ENCODE measurements around the gene UFSP2. TPM values are rescaled to one million over a fixed set of nuclear protein-coding genes. Genes with fewer than 3 reads are reported as not detected.

UFSP2 gene
- total RNA-seq, 1 donor: 43.4 TPM

GRCh38 chr4:185424905-185425646, 688 bp downstream of the UFSP2 start:
- H3K4me2 ChIP-seq (ENCODE audit: insufficient read depth, low read length): peak overlapping the region; percentile 83
- no peaks in the 10 kb centered on the region for H3K36me3 ChIP-seq (ENCODE audit: insufficient read depth, low read length)
- peaks cover 3% of the 10 kb centered on the region for H4K20me1 ChIP-seq (ENCODE audit: insufficient read depth, low read length)
- TF ChIP-seq CTCF (IDR thresholded peaks at IDR 0.05; ENCODE audit: extremely low read depth, low read depth, low read length): no peak
- H3K27me3 ChIP-seq (ENCODE audit: insufficient read depth, low read length): no peaks in the 10 kb centered on the region
- peak overlapping the region; percentile 100 for H3K27ac ChIP-seq (ENCODE audit: low read depth, low read length)
- peak overlapping the region; percentile 74 for H3K4me3 ChIP-seq (ENCODE audit: insufficient read depth, low read length)
- H3K4me1 ChIP-seq (ENCODE audit: insufficient read depth, low read length): peaks cover 30% of the 10 kb centered on the region
- peak; percentile 69 for DNase-seq (ENCODE audit: insufficient read length, low spot score, missing footprints)
- H3K79me2 ChIP-seq (ENCODE audit: insufficient read depth, low read length): peaks cover 29% of the 10 kb centered on the region
- no peaks in the 10 kb centered on the region for H3K9me3 ChIP-seq (ENCODE audit: low read depth, low read length)
- peak overlapping the region; percentile 99 for H2AFZ ChIP-seq (ENCODE audit: low read length)

- H3K4me2 ChIP-seq (ENCODE audit: insufficient read depth, low read length): peak overlapping the region; percentile 17
- no peaks in the 10 kb centered on the region for H3K27me3 ChIP-seq (ENCODE audit: insufficient read depth, low read length)
- H3K79me2 ChIP-seq (ENCODE audit: insufficient read depth, low read length): peaks cover 32% of the 10 kb centered on the region
- TF ChIP-seq CTCF (IDR thresholded peaks at IDR 0.05; ENCODE audit: extremely low read depth, low read depth, low read length): no peak
- peaks cover 30% of the 10 kb centered on the region for H3K4me1 ChIP-seq (ENCODE audit: insufficient read depth, low read length)
- no peak overlapping the region for H3K4me3 ChIP-seq (ENCODE audit: insufficient read depth, low read length)
- H3K36me3 ChIP-seq (ENCODE audit: insufficient read depth, low read length): peaks cover 19% of the 10 kb centered on the region
- peaks cover 3% of the 10 kb centered on the region for H4K20me1 ChIP-seq (ENCODE audit: insufficient read depth, low read length)
- no peaks in the 10 kb centered on the region for H3K9me3 ChIP-seq (ENCODE audit: low read depth, low read length)
- no peak overlapping the region for H2AFZ ChIP-seq (ENCODE audit: low read length)
- DNase-seq (ENCODE audit: insufficient read length, low spot score, missing footprints): no peak
- peak overlapping the region; percentile 22 for H3K27ac ChIP-seq (ENCODE audit: low read depth, low read length)
Measured at GRCh38 chr4:185421366-185422124, 4.2 kb downstream of the UFSP2 start.

- Histone ChIP-seq H3K79me2 (ENCODE audit: insufficient read depth, low read length) (peaks cover 3% of the 10 kb centered on the region), H3K27ac (ENCODE audit: low read depth, low read length) (no peak overlapping the region), H3K4me3 (ENCODE audit: insufficient read depth, low read length) (no peak overlapping the region), H4K20me1 (ENCODE audit: insufficient read depth, low read length) (peaks cover 3% of the 10 kb centered on the region), H3K4me2 (ENCODE audit: insufficient read depth, low read length) (no peak overlapping the region), H3K4me1 (ENCODE audit: insufficient read depth, low read length) (peaks cover 11% of the 10 kb centered on the region), H3K27me3 (ENCODE audit: insufficient read depth, low read length) (no peaks in the 10 kb centered on the region), H3K36me3 (ENCODE audit: insufficient read depth, low read length) (peaks cover 57% of the 10 kb centered on the region), H3K9me3 (ENCODE audit: low read depth, low read length) (no peaks in the 10 kb centered on the region), H2AFZ (ENCODE audit: low read length) (no peak overlapping the region)
- TF ChIP-seq CTCF (IDR thresholded peaks at IDR 0.05; ENCODE audit: extremely low read depth, low read depth, low read length): no peak
- DNase-seq (ENCODE audit: insufficient read length, low spot score, missing footprints): no peak
Measured at GRCh38 chr4:185416955-185417354, 8.8 kb downstream of the UFSP2 start.

- no peak for DNase-seq (ENCODE audit: insufficient read length, low spot score, missing footprints)
Measured at GRCh38 chr4:185412412-185412811, 13.4 kb downstream of the UFSP2 start.

More at GRCh38 chr4:185412412-185412811, 13.4 kb downstream of the UFSP2 start:
- Histone ChIP-seq H3K4me1 (ENCODE audit: insufficient read depth, low read length) (no peaks in the 10 kb centered on the region), H3K4me2 (ENCODE audit: insufficient read depth, low read length) (no peak overlapping the region), H4K20me1 (ENCODE audit: insufficient read depth, low read length) (no peaks in the 10 kb centered on the region), H3K4me3 (ENCODE audit: insufficient read depth, low read length) (no peak overlapping the region), H2AFZ (ENCODE audit: low read length) (no peak overlapping the region), H3K27ac (ENCODE audit: low read depth, low read length) (no peak overlapping the region), H3K27me3 (ENCODE audit: insufficient read depth, low read length) (no peaks in the 10 kb centered on the region), H3K36me3 (ENCODE audit: insufficient read depth, low read length) (peaks cover 70% of the 10 kb centered on the region), H3K9me3 (ENCODE audit: low read depth, low read length) (no peaks in the 10 kb centered on the region), H3K79me2 (ENCODE audit: insufficient read depth, low read length) (no peaks in the 10 kb centered on the region)
- no peak for TF ChIP-seq CTCF (IDR thresholded peaks at IDR 0.05; ENCODE audit: extremely low read depth, low read depth, low read length)

All from osteoblast (primary cell).